Peyer's patch (tissue), 4 donors: ENCODE data around the gene PTPRZ1. TPM values are rescaled to one million over a fixed set of nuclear protein-coding genes. Genes with fewer than 3 reads are reported as not detected.

ENCODE experiments used
- DNase-seq, 3 donors: peaks; one replicate each; pipeline ENCODE4 v3.0.0-alpha.2; 2017 to 2019
- H3K27ac ChIP-seq, 4 donors: fragments of 200-600 bp; sonication (generic); one replicate each; pipeline ENCODE4 v1.5.1; 2016 to 2019
- H3K27me3 ChIP-seq, 2 donors: fragments of 200-600 bp; sonication (generic); one replicate each; pipeline ENCODE4 v1.5.1; 2019
- H3K36me3 ChIP-seq, 3 donors: fragments of 200-600 bp; sonication (generic); one replicate each; pipeline ENCODE4 v1.5.1; 2016 to 2019
- H3K4me1 ChIP-seq, 4 donors: fragments of 200-600 bp; sonication (generic); one replicate each; pipeline ENCODE4 v1.5.1; 2016 to 2019
- H3K4me3 ChIP-seq, 4 donors: fragments of 200-600 bp; sonication (generic); 1 replicate in 3 of 4; 2 replicates in 1 of 4; pipeline ENCODE4 v1.5.1; 2016 to 2019; ENCODE audit warnings: mild to moderate bottlenecking in 1 of 4
- H3K9me3 ChIP-seq, 4 donors: fragments of 200-600 bp; sonication (generic); one replicate each; pipeline ENCODE4 v1.5.1; 2016 to 2019; ENCODE audit warnings: mild to moderate bottlenecking in 1 of 4
- POLR2A ChIP-seq, 2 donors: fragments of 450-650 bp; IDR thresholded peaks; one replicate each; pipeline ENCODE4 v1.5.1; 2017; ENCODE audit warnings: antibody characterized with exemption in 2 of 2, mild to moderate bottlenecking in 2 of 2, moderate library complexity in 2 of 2
- total RNA-seq, 4 donors: library from RNA; depleted of rRNA; stranded (reverse); fragments of >200 nt; gene quantifications; one replicate each; pipeline ENCODE4 v1.1.0, GENCODE V29; 2016
- TF ChIP-seq, protein P1 (sequence below), 6 experiments: fragments of 450-650 bp in 4 of 6; fragments of 200-600 bp in 2 of 6; sonication (generic) in 1 of 6; IDR thresholded peaks; one replicate each; pipeline ENCODE4 v1.5.1; 2017 to 2019; ENCODE audit warnings: antibody characterized with exemption in 6 of 6, mild to moderate bottlenecking in 3 of 6, moderate library complexity in 1 of 6

Gene PTPRZ1
- total RNA-seq, 4 donors from 2014 or later: 0.54 to 1.7 TPM; not detected in 2

DNA sequence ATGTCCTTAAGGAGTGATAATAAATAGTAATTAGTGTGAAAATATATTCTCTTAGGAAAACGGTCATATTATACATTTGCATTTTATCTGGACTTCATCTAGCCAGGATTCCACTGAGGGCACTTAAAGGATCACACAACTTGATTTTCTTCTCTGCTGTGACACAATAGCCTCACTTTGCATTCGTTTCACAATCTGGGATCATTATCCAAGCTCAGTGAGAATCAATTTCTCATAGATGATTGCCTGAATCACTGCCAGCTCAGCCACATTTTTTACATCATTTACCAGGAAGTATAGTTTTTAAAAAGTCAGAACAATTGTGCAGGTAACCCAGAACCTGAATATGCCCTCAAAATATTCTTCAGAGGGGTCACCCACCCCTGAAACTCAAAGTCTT lies 68.9 kb downstream of the PTPRZ1 start:
- no peaks in the 10 kb centered on the region for H3K4me1 ChIP-seq
- H3K36me3 ChIP-seq: no peaks in the 10 kb centered on the region
- DNase-seq: no peak
- no peaks in the 10 kb centered on the region for H3K9me3 ChIP-seq
- no peak overlapping the region for H3K27ac ChIP-seq
- H3K4me3 ChIP-seq: no peak overlapping the region
- no peak for TF ChIP-seq POLR2A (IDR thresholded peaks at IDR 0.05)
- TF ChIP-seq, protein P1, sequence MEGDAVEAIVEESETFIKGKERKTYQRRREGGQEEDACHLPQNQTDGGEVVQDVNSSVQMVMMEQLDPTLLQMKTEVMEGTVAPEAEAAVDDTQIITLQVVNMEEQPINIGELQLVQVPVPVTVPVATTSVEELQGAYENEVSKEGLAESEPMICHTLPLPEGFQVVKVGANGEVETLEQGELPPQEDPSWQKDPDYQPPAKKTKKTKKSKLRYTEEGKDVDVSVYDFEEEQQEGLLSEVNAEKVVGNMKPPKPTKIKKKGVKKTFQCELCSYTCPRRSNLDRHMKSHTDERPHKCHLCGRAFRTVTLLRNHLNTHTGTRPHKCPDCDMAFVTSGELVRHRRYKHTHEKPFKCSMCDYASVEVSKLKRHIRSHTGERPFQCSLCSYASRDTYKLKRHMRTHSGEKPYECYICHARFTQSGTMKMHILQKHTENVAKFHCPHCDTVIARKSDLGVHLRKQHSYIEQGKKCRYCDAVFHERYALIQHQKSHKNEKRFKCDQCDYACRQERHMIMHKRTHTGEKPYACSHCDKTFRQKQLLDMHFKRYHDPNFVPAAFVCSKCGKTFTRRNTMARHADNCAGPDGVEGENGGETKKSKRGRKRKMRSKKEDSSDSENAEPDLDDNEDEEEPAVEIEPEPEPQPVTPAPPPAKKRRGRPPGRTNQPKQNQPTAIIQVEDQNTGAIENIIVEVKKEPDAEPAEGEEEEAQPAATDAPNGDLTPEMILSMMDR (IDR thresholded peaks at IDR 0.05): no peak
- no peaks in the 10 kb centered on the region for H3K27me3 ChIP-seq

DNA sequence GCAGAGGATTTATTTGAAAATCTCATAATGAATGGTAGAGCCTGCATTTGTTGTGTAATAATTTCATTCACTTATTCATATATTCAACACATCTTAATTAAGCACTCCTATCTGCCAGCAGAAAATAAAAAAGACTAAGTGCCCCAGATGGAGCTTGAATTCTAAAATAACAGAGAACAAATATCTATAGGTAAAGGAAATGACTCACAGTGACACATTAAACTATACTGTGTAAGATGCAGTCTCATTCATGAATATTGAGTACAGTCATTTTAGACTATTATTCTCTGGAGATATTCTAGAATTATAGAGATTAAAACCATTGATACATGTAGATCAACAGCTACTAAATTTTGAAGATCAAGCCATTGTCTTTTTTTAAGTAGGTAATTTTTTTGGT lies 72.1 kb downstream of the PTPRZ1 start:
- Histone ChIP-seq H3K36me3 (no peaks in the 10 kb centered on the region), H3K27me3 (no peaks in the 10 kb centered on the region), H3K27ac (no peak overlapping the region), H3K4me1 (no peaks in the 10 kb centered on the region), H3K9me3 (no peaks in the 10 kb centered on the region), H3K4me3 (no peak overlapping the region)
- DNase-seq: no peak
- TF ChIP-seq, protein P1 (IDR thresholded peaks at IDR 0.05): no peak
- no peak for TF ChIP-seq POLR2A (IDR thresholded peaks at IDR 0.05)

DNA sequence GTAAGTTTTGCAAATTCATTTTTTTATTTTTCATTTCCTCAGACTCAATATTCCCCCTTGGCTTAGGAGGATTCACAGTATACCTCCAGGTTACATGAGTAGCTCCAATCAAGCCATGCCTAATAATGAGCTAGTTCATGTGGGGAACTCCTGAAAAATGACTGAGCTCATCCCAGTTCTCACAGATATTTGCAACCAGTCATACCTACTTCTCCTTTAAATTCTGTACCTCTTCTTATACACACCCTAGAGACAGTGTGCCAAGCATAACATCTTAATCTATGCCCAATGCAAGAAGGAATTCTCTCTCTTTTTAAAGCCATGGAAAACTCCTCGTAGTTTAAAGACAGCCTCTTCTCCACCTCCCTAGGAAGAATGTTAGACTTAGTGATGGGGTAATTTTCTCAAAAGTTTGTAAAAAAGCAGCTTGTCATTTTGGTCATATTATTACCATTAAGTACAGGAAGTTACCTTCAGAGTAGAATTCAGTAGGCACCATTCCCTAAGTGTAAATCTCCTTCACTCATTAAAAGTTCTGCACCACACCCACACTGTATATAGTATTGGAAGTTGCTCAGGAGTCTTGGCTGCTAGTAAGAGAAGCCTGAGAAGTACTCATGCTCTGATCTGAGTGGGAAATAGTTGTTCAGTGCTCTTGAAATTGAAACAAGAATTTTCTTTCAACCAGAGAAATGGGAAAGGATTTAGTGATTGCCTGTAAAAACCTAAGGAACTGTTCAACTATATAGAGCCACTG lies 72.7 kb downstream of the PTPRZ1 start:
- TF ChIP-seq POLR2A (IDR thresholded peaks at IDR 0.05): no peak
- TF ChIP-seq, protein P1 (IDR thresholded peaks at IDR 0.05): no peak

DNA sequence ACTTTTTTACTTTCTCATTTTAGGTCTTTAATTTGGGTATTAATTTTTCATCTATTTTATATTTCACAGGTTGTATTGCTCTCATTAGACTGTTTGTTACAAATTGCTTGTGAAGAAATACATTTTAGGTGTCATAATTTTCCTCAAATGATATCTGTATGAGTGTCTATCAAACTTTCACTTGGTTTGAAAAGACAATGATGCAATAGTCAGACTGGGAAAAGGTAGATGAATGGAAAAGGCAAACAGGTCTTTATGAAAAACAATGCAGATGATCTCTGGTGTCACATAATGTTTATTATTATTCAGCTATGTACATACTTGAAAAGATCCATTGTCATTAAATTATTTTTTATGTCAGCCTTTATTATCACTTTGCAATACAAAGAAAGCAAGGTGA lies 80.2 kb downstream of the PTPRZ1 start:
- H3K9me3 ChIP-seq: no peaks in the 10 kb centered on the region
- H3K27ac ChIP-seq: no peak overlapping the region
- no peaks in the 10 kb centered on the region for H3K27me3 ChIP-seq
- DNase-seq: no peak
- no peak overlapping the region for H3K4me3 ChIP-seq
- TF ChIP-seq, protein P1 (IDR thresholded peaks at IDR 0.05): no peak
- no peak for TF ChIP-seq POLR2A (IDR thresholded peaks at IDR 0.05)
- H3K4me1 ChIP-seq: no peaks in the 10 kb centered on the region
- H3K36me3 ChIP-seq: no peaks in the 10 kb centered on the region

More for the DNA sequence above, 72.7 kb downstream of the PTPRZ1 start:
- Histone ChIP-seq H3K4me1 (no peaks in the 10 kb centered on the region), H3K36me3 (no peaks in the 10 kb centered on the region), H3K9me3 (no peaks in the 10 kb centered on the region), H3K27me3 (no peaks in the 10 kb centered on the region), H3K27ac (no peak overlapping the region), H3K4me3 (no peak overlapping the region)
- no peak for DNase-seq

DNA sequence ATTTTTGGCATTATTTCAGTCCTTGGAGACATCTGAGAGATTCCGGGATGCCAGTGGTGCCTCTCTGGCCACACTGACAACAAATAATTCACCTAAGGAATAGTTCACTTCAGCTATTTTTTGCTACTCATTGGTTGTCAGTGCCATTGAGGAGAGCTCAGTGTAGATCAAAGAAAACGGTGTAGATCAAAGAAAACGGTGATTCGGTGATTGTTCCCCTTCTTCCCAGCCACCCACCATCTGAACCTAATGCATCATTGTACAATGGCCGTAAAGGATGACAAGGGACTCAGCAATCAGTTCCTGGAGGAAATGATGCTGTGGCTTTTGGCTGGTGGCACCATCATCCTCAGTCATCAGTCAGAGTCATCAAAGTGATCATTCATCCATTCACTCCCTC lies 80.6 kb downstream of the PTPRZ1 start:
- DNase-seq: no peak
- TF ChIP-seq POLR2A (IDR thresholded peaks at IDR 0.05): no peak
- TF ChIP-seq, protein P1 (IDR thresholded peaks at IDR 0.05): no peak
- H3K9me3 ChIP-seq: no peaks in the 10 kb centered on the region
- no peak overlapping the region for H3K27ac ChIP-seq
- no peaks in the 10 kb centered on the region for H3K36me3 ChIP-seq
- H3K4me3 ChIP-seq: no peak overlapping the region
- H3K4me1 ChIP-seq: no peaks in the 10 kb centered on the region
- no peaks in the 10 kb centered on the region for H3K27me3 ChIP-seq
